ENCODE measurements around the gene DUSP12. TPM values are rescaled to one million over a fixed set of nuclear protein-coding genes. Genes with fewer than 3 reads are reported as not detected.

DUSP12 gene
- total RNA-seq (41.2 and 41.9 TPM in 2 replicates), polyA plus RNA-seq (29.5 and 32.4 TPM in 2 replicates), polyA minus RNA-seq (22.7 and 24.0 TPM in 2 replicates)
- total RNA-seq (2013), result 36.9 TPM

- under 1% methylated on average over 62 of the region's 65 CpGs for WGBS (ENCODE audit: insufficient coverage)
- intact Hi-C loops (cut with micrococcal nuclease), result loop anchor here (1.0 to 10.0 kb wide), 4 partner anchors 13 to 1825 kb away; partner anchors contain the start of genes ATF6 and TAGLN2
- Mint-ChIP-seq H3K9me3 (ENCODE audit: insufficient read depth) (no peaks in the 10 kb centered on the region), H3K27ac (peak within 1 kb of the TSS; percentile 97), H3K4me1 (peaks cover 32% of the 10 kb centered on the region), H3K4me3 (peak within 1 kb of the TSS; percentile 100), H3K27me3 (peaks cover 8% of the 10 kb centered on the region)
- H3K4me3 ChIP-seq (ENCODE audit: control extremely low read depth in 1 of 5, extremely low read depth in 1 of 5, insufficient read depth in 1 of 5, low read depth in 2 of 5, low read length in 4 of 5), result peak within 1 kb of the TSS; percentile 59 to 94 (median 83)
- ChIA-PET POLR2A (interaction anchor here (0.6 to 2.8 kb wide), 6 partner anchors 8 to 548 kb away, joined by 3 to 14 read pairs (median 5); partner anchors contain the start of gene NDUFS2), CTCF (interaction anchor here (0.6 to 3.8 kb wide), 13 partner anchors 10 to 524 kb away, joined by 3 to 56 read pairs (median 4); no protein-coding TSS in a partner anchor)
- peaks cover 31% of the 10 kb centered on the region for H3K79me2 ChIP-seq (ENCODE audit: control insufficient read depth, insufficient read depth, low read length)
- H3K9me3 ChIP-seq (ENCODE audit: control extremely low read depth in 1 of 3, control insufficient read depth in 2 of 3, insufficient read depth in 1 of 3, low read length in 2 of 3), result no peaks in the 10 kb centered on the region
- no peaks in the 10 kb centered on the region for H3K27me3 ChIP-seq (replicated peaks in 1 of 4; ENCODE audit: control extremely low read depth in 1 of 4, control insufficient read depth in 3 of 4, insufficient read depth in 4 of 4, low read length in 3 of 4)
- no peaks in the 10 kb centered on the region for H4K20me1 ChIP-seq (ENCODE audit: control insufficient read depth, insufficient read depth, low read length, poor library complexity, severe bottlenecking)
- peak within 1 kb of the TSS; percentile 83 for H3K9ac ChIP-seq (ENCODE audit: low read length)
- peak within 1 kb of the TSS; percentile 84 for H3K4me2 ChIP-seq (replicated peaks; ENCODE audit: low read depth, low read length, poor library complexity, severe bottlenecking)
- H2AFZ ChIP-seq (ENCODE audit: insufficient read depth, low read depth, low read length, poor library complexity, severe bottlenecking), result peak within 1 kb of the TSS; percentile 90
- peak within 1 kb of the TSS; percentile 29 to 66 for H3K27ac ChIP-seq (ENCODE audit: low read length in 2 of 2)
- no peak for TF ChIP-seq EZH2 (IDR thresholded peaks at IDR 0.05; ENCODE audit: borderline replicate concordance, insufficient read depth, low read depth, low read length, poor library complexity, severe bottlenecking)
- peak; percentile 98 for ATAC-seq (ENCODE audit: low read depth)
- peaks cover 18 to 27% of the 10 kb centered on the region in 2 donors for H3K4me1 ChIP-seq (ENCODE audit: control insufficient read depth in 2 of 2, insufficient read depth in 2 of 2, low read length in 2 of 2)
- H3K36me3 ChIP-seq (replicated peaks in 1 of 2; ENCODE audit: control extremely low read depth in 1 of 2, control insufficient read depth in 1 of 2, extremely low read depth in 1 of 2, insufficient read depth in 2 of 2, low read length in 1 of 2), result peaks cover 11 to 22% of the 10 kb centered on the region in 2 experiments
- DNase-seq, result peak; percentile 93
These were observed at the start of gene DUSP12 for GRCh38 chr1:161749509-161750407. Gene DUSP12 (plus strand): TSS chr1:161749786. CDS start chr1:161749802, 16 bp downstream.

- ChIA-PET CTCF (no interaction called here), POLR2A (no interaction called here)
- WGBS (ENCODE audit: insufficient coverage), result 100% methylated on average over 8 of the region's 8 CpGs
- H3K4me1 Mint-ChIP-seq, result peaks cover 5% of the 10 kb centered on the region
- H3K36me3 ChIP-seq (replicated peaks in 1 of 2; ENCODE audit: control extremely low read depth in 1 of 2, control insufficient read depth in 1 of 2, extremely low read depth in 1 of 2, insufficient read depth in 2 of 2, low read length in 1 of 2), result no peaks in the 10 kb centered on the region
- no peak overlapping the region for H2AFZ ChIP-seq (ENCODE audit: insufficient read depth, low read depth, low read length, poor library complexity, severe bottlenecking)
- peaks cover 3% of the 10 kb centered on the region for H3K79me2 ChIP-seq (ENCODE audit: control insufficient read depth, insufficient read depth, low read length)
- H3K9ac ChIP-seq (ENCODE audit: low read length), result no peak overlapping the region
- no peak for ATAC-seq (ENCODE audit: low read depth)
- H3K4me1 ChIP-seq (ENCODE audit: control insufficient read depth in 2 of 2, insufficient read depth in 2 of 2, low read length in 2 of 2), result peaks cover 23 to 25% of the 10 kb centered on the region in 2 donors
- peaks cover 0 to 4% (median 0%) of the 10 kb centered on the region in 3 donors for H3K9me3 ChIP-seq (ENCODE audit: control extremely low read depth in 1 of 3, control insufficient read depth in 2 of 3, insufficient read depth in 1 of 3, low read length in 2 of 3)
- intact Hi-C loops (cut with micrococcal nuclease), result no loop called here
- no peaks in the 10 kb centered on the region for H3K27me3 ChIP-seq (replicated peaks in 1 of 4; ENCODE audit: control extremely low read depth in 1 of 4, control insufficient read depth in 3 of 4, insufficient read depth in 4 of 4, low read length in 3 of 4)
- no peaks in the 10 kb centered on the region for H3K27me3 Mint-ChIP-seq
- no peak overlapping the region for H3K4me2 ChIP-seq (replicated peaks; ENCODE audit: low read depth, low read length, poor library complexity, severe bottlenecking)
- H3K4me3 ChIP-seq (ENCODE audit: control extremely low read depth in 1 of 5, extremely low read depth in 1 of 5, insufficient read depth in 1 of 5, low read depth in 2 of 5, low read length in 4 of 5), result no peak overlapping the region
- no peaks in the 10 kb centered on the region for H4K20me1 ChIP-seq (ENCODE audit: control insufficient read depth, insufficient read depth, low read length, poor library complexity, severe bottlenecking)
- no peak for TF ChIP-seq CTCF (IDR thresholded peaks at IDR 0.05)
- no peak for TF ChIP-seq EZH2 (IDR thresholded peaks at IDR 0.05; ENCODE audit: borderline replicate concordance, insufficient read depth, low read depth, low read length, poor library complexity, severe bottlenecking)
- H3K27ac ChIP-seq (ENCODE audit: low read length in 2 of 2), result no peak overlapping the region
- no peak overlapping the region for H3K4me3 Mint-ChIP-seq
- H3K9me3 Mint-ChIP-seq (ENCODE audit: insufficient read depth), result no peaks in the 10 kb centered on the region
- DNase-seq, result no peak
- no peak overlapping the region for H3K27ac Mint-ChIP-seq
These were observed 47.3 kb upstream of the DUSP12 start for GRCh38 chr1:161702250-161702649.

Data from B cell (primary cell).